ENCODE measurements around the gene COA8. TPM values are rescaled to one million over a fixed set of nuclear protein-coding genes. Genes with fewer than 3 reads are reported as not detected.

COA8 gene
- total and polyA plus RNA-seq, 11 donors = 30.6 to 109 (median 45.9) TPM

- H3K27me3 ChIP-seq = no peaks in the 10 kb centered on the region
- no peaks in the 10 kb centered on the region for H3K9me3 ChIP-seq
- DNase-seq (peak in 2 of 5 donors; percentile 39 to 59), ATAC-seq (peak in 1 of 4 donors; percentile 7)
- no peak for TF ChIP-seq POLR2A (IDR thresholded peaks at IDR 0.05)
- no peak for TF ChIP-seq CTCF (IDR thresholded peaks at IDR 0.05)
- intact Hi-C loops (cut with DNase I) = no loop called here
- 59 to 80% (median 70%) methylated on average over 6 to 17 of the region's 17 CpGs for WGBS, 4 donors
- peaks cover 0 to 73% (median 62%) of the 10 kb centered on the region in 12 donors for H3K4me1 ChIP-seq
- peak overlapping the region; percentile 27 to 91 (median 64) for H3K27ac ChIP-seq
- H3K36me3 ChIP-seq = no peaks in the 10 kb centered on the region
- peak overlapping the region in 1 of 12 donors; percentile 0 for H3K4me3 ChIP-seq
Observed at GRCh38 chr14:103540821-103541708, 21.7 kb upstream of the COA8 start.

GRCh38 chr14:103541709-103542604 is 20.8 kb upstream of the COA8 start:
- Histone ChIP-seq H3K27ac (peak overlapping the region in 10 of 12 donors; percentile 19 to 91 (median 66)), H3K4me3 (peak overlapping the region in 2 of 12 donors; percentile 7 to 15), H3K27me3 (no peaks in the 10 kb centered on the region), H3K9me3 (no peaks in the 10 kb centered on the region), H3K4me1 (peaks cover 0 to 78% (median 62%) of the 10 kb centered on the region in 12 donors), H3K36me3 (no peaks in the 10 kb centered on the region)
- WGBS, 4 donors = 68 to 74% (median 71%) methylated on average over 29 to 33 of the region's 33 CpGs
- intact Hi-C loops (cut with DNase I) = loop anchor here in 1 of 10 donors (2.0 kb wide), 1 partner anchor 23 kb away; no protein-coding TSS in a partner anchor
- DNase-seq (peak in 2 of 5 donors; percentile 38 to 63), ATAC-seq (no peak)
- TF ChIP-seq POLR2A (IDR thresholded peaks at IDR 0.05) = no peak
- peak in 1 of 12 donors; percentile 7 for TF ChIP-seq CTCF (IDR thresholded peaks at IDR 0.05)

DNA sequence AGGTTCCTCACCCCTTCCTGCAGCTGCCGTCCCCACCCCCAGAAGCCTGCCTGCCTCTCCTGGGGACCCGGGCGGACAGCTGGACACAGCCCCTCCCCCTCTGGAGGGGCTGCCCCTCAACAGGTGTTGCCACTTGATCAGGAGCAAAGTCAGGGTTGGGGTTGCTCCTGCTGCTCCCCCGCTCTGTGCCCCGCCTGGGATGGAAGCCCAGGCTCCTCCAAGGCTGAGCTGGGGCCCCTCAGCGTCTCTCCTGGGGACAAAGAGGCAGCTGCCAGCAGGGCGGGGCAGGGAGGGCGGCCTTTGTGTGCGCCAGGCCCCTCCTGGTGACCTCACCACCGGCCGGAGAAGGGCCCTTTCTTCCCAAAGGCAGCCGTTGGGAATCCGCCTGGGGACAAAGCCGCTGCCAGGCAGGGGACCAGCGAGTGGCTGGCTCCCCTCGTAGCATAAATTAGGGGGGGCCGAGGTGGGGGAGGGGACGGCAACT is 20.1 kb upstream of the COA8 start:
- Histone ChIP-seq H3K27ac (peak overlapping the region in 9 of 12 donors; percentile 19 to 91 (median 68)), H3K27me3 (no peaks in the 10 kb centered on the region), H3K4me1 (peaks cover 0 to 79% (median 62%) of the 10 kb centered on the region in 12 donors), H3K4me3 (peak overlapping the region in 3 of 12 donors; percentile 7 to 28 (median 15)), H3K9me3 (no peaks in the 10 kb centered on the region), H3K36me3 (peaks cover 0 to 2% (median 0%) of the 10 kb centered on the region in 9 donors)
- DNase-seq (peak in 4 of 5 donors; percentile 60 to 83 (median 68)), ATAC-seq (peak in 3 of 4 donors; percentile 6 to 28 (median 21))
- intact Hi-C loops (cut with DNase I) = loop anchor here in 1 of 10 donors (2.0 kb wide), 1 partner anchor 24 kb away; no protein-coding TSS in a partner anchor
- TF ChIP-seq CTCF (IDR thresholded peaks at IDR 0.05) (no peak), POLR2A (IDR thresholded peaks at IDR 0.05) (no peak)
- WGBS, 4 donors = 13 to 23% (median 16%) methylated on average over 12 to 18 of the region's 18 CpGs

All from heart left ventricle (tissue), 16 donors.